GM18907 (cell line): ENCODE results near the gene LTBP2.

Experiments
- ATAC-seq: cut with Tn5 transposase; IDR thresholded peaks from one replicate; pipeline ENCODE4 v1.9.1; 2021; ENCODE audit warnings: mild to moderate bottlenecking, moderate library complexity; ENCODE audit not compliant: unreplicated experiment

LTBP2 gene

DNA sequence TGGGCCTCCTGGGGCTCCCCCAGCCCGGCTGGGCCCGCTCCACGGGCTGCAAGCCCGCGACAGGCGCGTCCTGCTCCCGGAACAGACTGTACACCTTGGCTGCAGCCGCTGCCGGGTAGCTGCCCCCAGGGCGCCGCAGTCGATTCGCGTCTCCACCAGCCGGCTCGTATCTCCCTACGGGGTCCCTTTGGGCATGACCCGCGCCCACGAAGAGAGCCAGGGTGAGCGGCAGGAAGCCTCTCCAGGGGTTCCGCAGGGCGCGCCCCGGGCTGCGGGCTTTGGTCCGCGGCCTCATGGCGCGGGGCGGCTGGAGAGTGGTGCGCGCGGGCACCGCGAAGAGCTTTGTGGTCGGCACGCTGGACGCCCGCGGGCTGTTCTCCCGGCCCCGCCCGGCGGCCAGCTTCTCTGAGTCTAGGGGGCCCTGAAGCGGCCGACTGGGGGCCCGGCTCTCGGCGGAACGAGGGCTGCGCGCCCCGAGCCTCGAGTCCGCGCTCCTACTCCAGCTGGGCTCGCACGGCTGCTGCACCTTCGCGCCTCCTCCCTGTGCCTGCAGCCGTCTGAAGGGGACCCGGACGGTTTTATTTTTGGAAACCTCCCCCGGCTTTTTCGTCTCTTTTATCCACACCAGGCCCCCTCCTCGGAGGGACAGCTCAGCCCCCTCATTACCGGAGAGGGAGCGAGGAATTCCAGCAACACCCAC, at the start of gene LTBP2:
TSS of gene LTBP2 (minus strand) at position 588 of the 700 bp plus-strand sequence. CDS start at position 295, 293 bp downstream.
- no peak for ATAC-seq

DNA sequence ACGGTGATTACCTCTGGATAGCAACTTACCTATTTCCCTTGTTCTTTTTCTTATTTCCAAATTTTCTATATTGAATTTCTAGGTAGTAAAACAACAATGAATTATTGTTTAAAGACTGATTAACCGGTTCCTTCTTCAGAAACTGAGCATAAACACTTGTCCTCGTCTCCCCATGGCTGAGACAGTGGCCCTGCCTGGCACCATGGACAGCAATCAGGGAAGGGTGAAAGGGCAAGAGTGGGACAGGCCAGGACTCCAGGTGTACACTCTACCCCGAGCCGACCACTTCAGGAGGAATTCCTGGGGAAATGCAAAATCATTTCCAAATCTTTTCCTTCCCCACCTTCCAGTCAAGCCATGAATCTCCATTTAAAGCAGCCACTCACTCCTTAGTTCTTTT, 48.8 kb upstream of the LTBP2 start:
- ATAC-seq = no peak

DNA sequence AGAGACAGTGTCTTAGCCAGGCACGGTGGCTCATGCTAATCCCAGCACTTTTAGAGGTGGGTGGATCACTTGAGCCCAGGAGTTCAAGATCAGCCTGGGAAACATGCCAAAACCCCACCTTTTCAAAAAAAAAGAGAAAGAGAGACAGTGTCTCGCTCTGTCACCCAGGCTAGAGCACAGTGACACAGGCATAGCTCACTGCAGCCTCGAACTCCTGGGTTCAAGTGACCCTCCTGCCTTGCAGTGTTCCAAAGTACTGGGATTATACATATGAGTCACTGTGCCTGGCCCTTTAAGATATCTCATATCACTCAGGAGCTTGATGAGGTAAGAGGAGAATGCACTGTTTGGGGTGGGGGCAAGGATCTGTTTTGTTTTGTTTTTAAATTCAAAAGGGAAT, 48.1 kb upstream of the LTBP2 start:
- ATAC-seq = no peak

DNA sequence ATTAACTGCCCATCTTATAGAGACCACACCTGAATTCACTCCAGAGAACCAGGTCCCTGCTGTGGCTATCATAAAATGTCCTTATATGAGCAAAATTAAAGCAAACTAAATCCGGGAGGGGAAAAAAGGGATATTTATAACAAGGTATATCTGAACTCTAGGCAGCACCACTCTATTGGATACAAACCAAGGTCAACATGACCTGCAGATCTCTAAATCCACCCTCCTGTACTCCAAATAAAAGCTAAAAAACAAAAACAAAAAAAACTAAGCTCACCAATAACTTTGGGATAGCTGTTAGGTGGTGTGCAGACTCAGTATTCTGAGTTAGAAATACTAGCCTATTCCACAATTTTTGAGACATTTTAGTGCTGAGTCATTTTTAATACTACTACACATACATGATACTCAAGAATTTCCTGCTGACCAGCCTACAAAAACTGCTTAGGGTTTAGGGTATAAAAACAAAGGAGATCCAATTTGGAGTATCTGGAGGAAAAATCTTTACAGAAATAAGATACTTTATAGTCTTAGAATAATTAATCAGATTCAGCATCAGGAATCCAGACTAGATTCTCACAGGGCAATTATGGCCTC, 46.6 kb upstream of the LTBP2 start:
- no peak for ATAC-seq

DNA sequence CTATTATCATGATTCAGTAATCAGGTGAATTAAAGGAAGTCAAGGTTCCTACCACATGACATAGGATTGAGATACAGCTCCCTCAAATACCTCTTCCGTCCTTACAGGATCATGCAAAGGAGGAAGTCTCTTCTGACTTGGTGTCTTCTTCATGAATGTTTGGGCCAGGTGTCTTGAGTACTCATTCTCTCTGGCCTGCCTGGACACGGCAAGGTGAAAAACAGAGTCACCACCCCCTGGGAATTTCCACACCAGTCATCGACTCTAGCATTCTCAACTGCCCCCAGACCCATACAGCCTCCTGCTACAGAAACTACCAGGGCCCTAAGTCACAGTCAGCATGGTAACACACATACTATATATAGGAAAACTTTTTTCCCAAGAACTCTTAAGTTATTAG, 44.9 kb upstream of the LTBP2 start:
- ATAC-seq = no peak

DNA sequence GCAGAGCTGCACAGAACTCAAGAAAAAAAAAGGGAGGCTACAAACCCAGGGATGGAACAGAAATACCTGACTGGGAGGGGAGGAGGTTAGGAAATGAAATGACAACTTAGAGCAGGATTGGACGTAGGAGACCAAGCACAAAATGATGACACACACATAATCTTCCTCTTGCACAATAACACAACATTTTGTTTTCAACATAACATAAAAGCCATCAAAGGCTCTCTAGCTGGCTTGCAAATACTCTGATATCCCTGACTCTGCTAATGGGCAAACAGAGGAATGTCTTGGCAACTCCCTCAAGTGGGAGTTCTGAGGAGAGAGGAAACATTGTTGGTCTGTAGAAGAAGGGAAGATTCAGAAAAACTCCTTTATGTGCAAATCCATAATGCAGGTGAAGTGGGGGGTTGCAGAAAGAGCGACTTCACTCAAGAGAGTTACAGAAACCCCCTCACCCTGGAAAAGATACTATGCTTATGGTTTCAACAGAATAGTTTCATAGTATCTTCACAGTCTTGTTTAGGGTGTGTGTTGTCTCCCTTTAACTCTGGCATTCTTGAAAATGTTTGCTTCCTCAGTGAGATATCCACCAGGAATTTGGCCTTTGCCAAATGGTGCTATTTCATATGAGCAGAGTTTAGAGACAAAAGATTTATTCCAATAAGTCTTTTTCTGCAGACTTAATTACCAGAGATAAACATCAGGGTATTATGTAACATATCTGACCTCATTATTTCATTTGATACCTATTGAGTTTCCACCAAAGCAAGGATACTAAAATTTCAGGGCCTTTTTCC, 43.8 kb upstream of the LTBP2 start:
- ATAC-seq = no peak

DNA sequence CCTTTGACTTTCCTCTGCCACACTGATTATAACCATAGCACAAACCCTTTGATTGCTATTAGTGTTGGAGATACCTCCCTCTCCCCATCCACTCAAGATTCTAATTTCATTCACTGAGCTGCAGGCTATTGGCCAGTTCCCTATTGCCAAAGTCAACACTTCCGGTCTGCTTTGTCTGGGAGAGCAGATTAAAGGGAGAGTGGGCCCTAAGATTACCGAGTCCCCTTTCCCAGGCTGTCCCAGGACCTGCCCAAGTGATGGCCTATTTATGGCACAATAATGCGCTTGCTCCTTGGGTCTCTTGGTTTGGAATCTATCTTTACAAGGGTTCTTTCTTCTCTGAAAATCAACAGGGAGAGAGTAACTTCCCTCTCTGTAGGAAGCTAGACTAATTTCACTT, 42.9 kb upstream of the LTBP2 start:
- no peak for ATAC-seq

DNA sequence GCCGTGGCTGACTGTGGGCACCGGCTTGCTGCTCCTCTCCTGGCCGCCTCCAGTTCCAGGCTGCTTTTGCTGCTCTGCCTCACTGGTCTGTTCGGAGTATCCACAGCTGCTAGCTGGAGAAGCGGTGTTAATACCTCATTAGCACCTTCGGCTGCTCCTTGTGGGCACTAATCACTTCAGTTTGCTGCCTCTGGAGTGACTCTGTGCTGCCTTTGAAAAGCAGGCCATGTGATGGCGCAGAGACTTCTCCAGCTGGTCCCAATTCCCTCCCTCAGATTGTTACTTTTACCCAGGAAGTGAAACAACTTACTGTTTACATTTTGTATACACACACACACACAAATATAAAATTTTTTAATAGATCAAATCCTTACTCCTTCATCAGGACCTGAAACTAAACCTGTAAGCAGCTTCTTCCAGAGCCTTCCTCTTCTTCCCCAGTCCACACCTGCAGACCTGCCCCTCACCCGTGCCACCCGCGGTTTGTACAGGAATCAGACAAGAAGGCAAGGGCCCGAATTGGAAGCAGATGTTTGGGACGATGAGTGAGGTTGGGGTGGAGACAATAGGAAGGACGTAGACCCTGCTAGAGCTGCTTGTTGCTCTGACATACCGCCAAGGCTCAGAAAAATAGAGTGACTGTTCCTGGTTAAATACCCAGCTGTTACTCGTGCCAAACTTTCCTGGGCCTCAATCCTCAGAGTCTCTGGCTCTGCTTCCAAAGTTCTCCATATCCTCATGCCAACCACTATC, 41.5 kb upstream of the LTBP2 start:
- ATAC-seq = no peak

DNA sequence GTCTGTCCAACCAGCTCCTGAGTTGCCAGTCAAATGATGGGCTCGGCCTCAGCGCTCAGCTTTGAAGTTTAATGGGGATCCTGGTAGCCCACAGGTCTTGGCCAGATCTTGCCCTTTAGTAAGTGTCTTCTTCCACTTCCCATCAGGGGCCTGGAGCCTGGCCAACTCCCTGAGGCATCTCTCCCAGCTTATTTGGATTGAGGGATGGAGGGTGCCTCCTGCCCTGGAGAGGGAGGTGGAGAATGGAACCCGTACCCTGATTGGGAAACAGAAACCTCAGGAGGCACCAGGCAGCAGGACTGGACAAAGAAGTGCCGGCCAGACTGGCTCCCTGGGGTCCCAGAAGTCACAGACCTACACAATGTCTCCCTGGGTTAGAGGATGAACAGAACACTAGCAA, 40.5 kb upstream of the LTBP2 start:
- ATAC-seq = no peak

DNA sequence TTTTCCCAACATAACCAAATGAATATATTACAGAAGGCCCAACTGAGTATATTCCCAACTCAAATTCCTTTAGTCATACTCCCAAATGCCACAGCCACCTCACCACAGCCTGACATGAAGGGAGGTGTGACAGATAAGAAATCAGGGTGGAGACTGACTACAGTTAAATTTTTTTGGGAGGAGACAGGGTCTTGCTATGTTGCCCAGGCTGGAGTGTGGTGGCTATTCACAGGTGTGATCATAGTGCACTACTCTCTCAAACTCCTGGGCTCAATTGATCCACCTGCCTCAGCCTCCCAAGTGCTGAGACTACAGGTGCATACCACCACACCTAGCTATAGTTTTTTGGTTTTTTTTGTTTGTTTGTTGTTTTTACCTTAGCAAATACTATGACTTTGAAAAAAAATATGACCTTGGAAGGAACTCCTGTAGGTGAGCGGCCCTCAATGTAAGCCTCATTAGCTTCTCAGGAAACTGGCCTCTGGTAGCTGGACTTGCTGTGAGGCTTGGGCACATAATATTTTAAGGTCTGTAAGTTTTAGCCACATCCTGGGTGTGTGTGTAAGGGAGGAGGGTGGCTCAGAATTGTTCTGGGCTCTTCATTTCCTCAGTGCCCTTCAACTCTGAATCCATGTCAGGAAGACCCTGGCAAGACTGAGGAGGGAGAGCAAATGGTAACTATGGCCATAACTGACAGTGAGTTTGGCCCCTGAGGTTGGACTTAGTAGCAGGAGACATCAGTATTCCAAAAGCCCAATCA, 39.1 kb upstream of the LTBP2 start:
- ATAC-seq = no peak

DNA sequence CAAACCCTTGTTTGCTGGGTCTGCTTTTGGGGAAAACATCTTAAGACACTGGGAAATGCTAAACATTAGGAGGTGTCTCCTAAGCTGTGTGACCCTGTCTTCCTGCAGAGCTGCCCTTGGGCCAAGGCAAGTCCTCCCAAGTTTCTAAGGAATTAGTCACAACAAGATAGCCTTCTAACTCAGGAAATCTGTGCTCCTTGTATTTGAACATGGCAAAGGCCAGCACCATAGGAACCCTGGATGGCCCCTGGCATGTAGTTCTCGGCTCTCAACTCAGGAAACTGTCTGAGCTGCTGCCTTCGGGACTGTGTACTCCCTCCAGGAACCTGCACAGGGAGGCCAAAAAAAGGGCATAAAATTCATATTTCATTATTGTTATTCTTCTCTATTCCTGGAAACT, 37.6 kb upstream of the LTBP2 start:
- no peak for ATAC-seq

DNA sequence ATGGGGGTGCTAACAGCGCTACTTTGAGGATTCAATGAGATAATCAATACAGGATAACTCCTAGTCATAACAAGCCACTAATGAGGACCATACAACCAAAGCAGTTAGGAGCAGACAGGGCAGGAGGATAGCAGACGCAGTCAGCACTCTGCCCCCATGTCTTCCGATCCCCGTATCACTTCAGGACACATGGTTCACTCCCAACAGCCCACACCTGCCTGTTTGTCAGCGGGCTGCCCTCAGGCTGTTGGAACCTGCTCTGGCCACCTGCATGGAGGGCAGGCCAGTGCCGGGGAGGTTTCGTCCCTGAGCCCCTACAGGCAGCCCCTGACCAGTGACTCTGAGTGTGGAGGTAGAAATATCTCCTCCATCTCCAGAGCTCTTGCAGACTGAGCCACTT, 37.1 kb upstream of the LTBP2 start:
- ATAC-seq = no peak

DNA sequence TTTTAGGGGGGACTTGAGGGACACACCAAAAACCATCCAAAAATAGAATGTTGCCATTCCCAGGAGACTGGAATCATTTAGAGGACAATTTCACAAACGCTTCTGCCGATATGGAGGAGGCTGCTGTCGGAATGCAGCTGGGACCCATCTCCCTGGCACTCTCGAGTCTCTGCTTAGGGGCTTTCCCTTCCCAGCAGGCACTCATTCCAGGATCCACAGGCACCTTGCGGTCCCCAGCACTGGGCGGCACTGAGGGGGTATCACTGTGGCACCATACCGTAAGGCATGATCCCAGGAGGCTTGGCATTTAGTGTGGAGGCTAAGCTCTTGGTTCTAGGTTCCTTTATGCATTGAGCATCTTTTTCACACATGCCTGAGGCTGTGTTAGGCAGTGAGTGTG, 36.6 kb upstream of the LTBP2 start:
- ATAC-seq = no peak

DNA sequence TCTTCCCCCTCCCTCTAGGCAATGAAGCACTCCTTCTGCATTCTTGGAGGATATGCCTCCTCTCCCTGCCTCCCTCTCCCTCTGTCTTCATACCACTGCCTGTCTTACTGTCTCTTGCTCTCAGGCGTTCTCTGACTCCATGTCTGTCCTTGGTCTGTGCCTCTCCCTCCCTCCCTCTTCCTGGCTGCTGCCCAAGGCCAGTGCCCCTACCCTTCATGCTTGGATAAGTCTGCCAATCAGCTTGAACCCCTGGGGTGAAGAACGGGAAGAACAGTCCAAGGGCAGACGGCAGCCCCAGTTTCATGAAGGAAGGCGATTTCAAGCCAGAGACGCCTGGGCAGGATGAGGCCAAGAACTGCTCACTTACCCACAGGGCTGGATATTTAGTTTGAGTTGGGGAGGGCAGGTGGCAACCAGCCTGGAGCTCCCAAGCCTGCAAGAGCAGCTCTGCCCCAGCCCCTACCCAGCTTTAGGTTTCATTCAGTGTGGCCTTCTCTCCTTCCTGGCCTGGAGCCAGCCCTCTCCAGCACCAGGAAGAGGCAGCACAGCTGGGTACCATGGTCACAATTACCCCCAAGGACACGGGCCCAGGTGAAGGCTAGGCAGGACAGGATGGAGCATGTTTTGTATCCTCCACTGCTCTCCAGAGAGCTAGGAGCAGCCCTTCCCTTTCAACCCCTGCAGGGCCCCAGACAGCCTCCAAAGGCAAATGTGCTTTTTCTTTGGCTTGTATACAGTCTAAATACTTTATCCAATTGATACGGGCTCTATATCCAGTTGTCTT, 35.8 kb upstream of the LTBP2 start:
- no peak for ATAC-seq

DNA sequence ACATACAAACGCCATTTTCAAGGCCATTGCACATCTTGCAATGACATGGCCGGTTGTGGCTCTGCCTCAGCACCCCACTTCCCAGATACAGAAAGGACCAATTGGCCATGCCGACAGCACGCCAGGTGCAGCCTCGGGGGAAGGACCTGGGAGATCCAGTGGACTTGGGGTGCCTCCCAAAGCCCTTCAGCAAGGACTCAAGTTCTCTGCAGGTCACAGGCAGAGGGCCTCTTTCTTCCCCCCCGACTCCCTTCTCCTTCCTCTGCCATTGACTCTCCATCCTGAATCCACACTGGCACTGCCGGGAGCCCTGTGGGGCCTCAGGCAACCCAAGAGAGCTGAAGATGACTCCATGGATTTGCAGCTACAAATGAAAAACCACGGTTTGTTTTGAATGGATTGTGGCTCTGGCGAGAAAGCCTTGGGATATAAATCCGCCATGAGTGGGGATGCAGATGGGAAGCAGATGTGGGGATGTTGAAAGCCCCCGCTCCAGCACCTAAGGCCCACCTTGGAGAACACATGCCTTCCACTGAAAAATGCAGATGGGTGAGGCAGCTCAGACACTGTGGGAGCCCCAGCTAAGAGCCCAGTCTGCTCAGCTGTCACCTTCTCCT, 35.1 kb upstream of the LTBP2 start:
- no peak for ATAC-seq

DNA sequence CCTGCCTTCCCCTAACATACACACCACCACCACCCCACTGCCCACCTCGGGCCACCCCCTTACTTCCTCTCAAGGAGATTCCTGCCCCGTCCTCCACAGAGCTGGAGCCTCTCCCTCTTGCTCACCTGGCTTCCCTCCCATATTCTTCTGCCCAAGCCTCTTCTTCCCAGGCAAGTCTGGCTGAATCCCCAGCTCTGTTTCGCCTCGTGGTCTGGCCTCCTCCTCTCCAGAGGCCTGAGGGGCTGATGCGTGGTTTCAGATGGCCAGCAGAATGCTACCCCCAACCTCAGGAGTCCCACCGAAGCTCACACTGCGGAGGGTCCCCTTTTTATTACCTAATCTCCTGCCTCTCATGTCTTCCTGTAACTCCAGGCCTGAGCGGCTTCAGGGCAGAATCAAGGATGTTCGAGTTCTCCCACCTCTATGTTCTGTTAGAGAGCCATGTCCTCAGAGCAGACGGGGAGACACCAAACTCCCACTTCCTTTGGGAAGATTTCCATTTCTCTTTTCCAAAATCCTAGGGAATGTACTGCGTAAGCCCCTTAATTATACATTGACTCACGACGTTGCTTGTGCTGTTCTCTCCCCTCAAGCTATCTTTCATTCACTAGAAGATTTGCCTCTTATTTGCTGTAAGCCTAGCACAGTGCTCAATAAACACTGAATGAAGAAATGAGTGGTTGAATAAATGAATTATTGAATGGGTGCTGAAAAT, 33.9 kb upstream of the LTBP2 start:
- ATAC-seq = no peak

DNA sequence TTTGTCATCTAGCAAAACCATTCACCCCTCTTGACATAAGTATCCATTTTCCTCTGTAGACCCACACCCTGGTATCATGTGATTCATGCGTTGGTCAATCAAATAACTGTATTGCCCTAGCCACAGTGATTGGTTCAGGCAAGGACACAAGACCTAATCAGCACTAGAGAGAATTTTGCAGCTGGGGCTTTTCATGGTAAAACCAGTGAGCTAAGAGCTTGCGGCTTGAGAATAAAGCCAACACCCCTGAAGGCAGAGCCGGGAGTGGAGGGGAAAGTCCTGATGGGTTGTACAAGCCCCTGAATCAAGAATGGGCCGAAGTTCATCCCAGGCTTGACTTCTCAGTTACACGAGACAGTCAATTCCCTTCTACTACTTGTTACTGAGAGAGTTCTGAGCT, 33.2 kb upstream of the LTBP2 start:
- ATAC-seq = no peak

DNA sequence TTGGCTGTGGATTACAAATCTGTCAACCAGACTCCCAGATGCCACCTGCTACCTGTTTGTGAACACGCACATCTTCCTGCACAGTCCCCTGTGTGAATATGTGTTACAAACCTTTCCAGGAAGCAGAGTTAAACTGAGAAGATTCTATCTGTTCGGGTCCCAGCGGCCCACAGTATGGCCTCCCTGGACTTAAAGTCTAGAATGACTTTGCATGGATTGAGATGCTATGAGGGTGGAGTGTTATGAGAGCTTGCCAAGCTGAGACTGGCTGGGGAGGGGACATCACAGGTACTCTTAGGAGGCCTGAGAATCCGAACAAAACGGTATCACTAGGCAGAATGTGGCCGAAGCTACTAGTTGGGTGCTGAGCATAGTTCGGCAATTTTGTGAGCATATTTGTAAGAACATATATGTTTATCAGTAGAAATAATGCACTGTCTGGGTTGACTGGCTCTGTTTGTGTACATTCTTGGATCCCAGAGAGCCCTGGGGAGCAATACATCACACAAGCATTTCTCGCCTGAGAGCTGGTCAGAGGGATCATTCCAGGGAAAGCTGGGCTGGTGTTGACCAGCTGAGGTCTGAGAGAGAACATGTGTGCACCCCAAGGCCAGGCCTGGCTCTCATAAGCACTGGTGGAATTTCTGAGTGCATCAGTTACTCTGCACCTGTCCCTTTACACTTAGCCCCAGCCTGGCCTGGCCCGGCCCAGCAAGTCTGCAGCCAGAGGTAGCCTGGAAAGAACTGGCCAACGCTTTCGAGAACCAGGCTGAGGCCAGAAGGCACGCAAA, 29.8 kb upstream of the LTBP2 start:
- ATAC-seq = no peak
